Adrenal gland (tissue), 12 donors: ENCODE data around the gene SCAPER. TPM values are rescaled to one million over a fixed set of nuclear protein-coding genes. Genes with fewer than 3 reads are reported as not detected.

ENCODE experiments used
- DNase-seq, 7 donors: peaks; one replicate each; pipeline ENCODE4 v3.0.0-alpha.2; 2019 to 2020
- H3K27ac ChIP-seq, 5 donors: fragments of 200-600 bp; sonication (generic) in 4 of 5; 1 replicate in 3 of 5; 2 replicates in 2 of 5; pipeline versions ENCODE4 v1.5.1 to v1.8.0; 2016 to 2020; ENCODE audit warnings: mild to moderate bottlenecking in 1 of 5
- H3K27me3 ChIP-seq: fragments of 200-600 bp; 2 replicates; pipeline ENCODE4 v1.8.0; 2021
- H3K36me3 ChIP-seq, 2 donors: fragments of 200-600 bp; replicated peaks in 1 of 2; 1 replicate in 1 of 2; 2 replicates in 1 of 2; pipeline versions ENCODE4 v1.5.1 to v1.8.0; 2018 to 2022
- H3K4me1 ChIP-seq, 2 donors: fragments of 200-600 bp; replicated peaks in 1 of 2; 1 replicate in 1 of 2; 2 replicates in 1 of 2; pipeline versions ENCODE4 v1.5.1 to v1.8.0; 2018 to 2021
- H3K4me3 ChIP-seq, 4 donors: fragments of 200-600 bp; sonication (generic) in 3 of 4; one replicate each; pipeline ENCODE4 v1.5.1; 2016 to 2018
- H3K9me3 ChIP-seq, 3 donors: fragments of 200-600 bp; sonication (generic) in 1 of 3; replicated peaks in 1 of 3; 1 replicate in 2 of 3; 2 replicates in 1 of 3; pipeline versions ENCODE4 v1.5.1 to v1.8.0; 2016 to 2021
- POLR2A ChIP-seq, 2 donors: fragments of 450-650 bp; IDR thresholded peaks; one replicate each; pipeline ENCODE4 v1.6.1; 2017; ENCODE audit warnings: antibody characterized with exemption in 2 of 2, mild to moderate bottlenecking in 2 of 2, moderate library complexity in 1 of 2
- WGBS, 4 donors: extraction: QIAGEN DNeasy Blood & Tissue Kit in 2 of 4; methylation state at CpG; one replicate each; pipeline versions ENCODE4 v1.1.5 to v1.1.7; 2013 to 2017; 5-methylcytosine and 5-hydroxymethylcytosine counted together
- intact Hi-C, 2 donors: fragments of 100-400 bp; cut with DNase I; formaldehyde crosslinking; loops; one replicate each; pipeline versions ENCODE4 v1.14.1 to v1.15.0; 2022 to 2023
- polyA plus RNA-seq, 3 donors: library from polyadenylated mRNA; stranded (reverse); fragments of 200-250 nt in 2 of 3; fragments of 350-450 nt in 1 of 3; fragmentation: Illumina TruSeq in 1 of 3; extraction: RNeasy Lipid Tissue Mini Kit (QIAGEN cat#74804) in 1 of 3; gene quantifications; one replicate each; pipeline ENCODE4 v1.2.3, GENCODE V29; 2013 to 2014
- total RNA-seq, 9 donors: library from RNA; depleted of rRNA in 4 of 9; stranded (reverse); fragments of >200 nt in 4 of 9; fragments of 120-200 nt in 1 of 9; fragmentation: NEBNext Ultra II Directional in 1 of 9; extraction: Animal tissue kit (Norgen Biotek cat#: 25700) in 1 of 9; gene quantifications; one replicate each; pipeline versions ENCODE4 v1.1.0 to v1.2.4, GENCODE V29; 2013 to 2023
- TF ChIP-seq, protein P1 (sequence below), 6 experiments: fragments of 450-650 bp in 4 of 6; fragments of 200-600 bp in 2 of 6; sonication (generic) in 1 of 6; IDR thresholded peaks; 1 replicate in 5 of 6; 2 replicates in 1 of 6; pipeline versions ENCODE4 v1.5.1 to v1.8.0; 2016 to 2021; ENCODE audit warnings: antibody characterized with exemption in 6 of 6, mild to moderate bottlenecking in 2 of 6, moderate library complexity in 1 of 6
- donor health status: healthy with polysubstance abuse.
- donor health status: Bipolar disorder and iron deficiency.
- donor health status: DM: yes; HTN: yes; CAD: no.
- donor health status: DM: no; HTN: no; CAD: no.
- donor health status: DM: no; HTN: no; CAD: no.
- donor health status: DM: yes; HTN: yes; CAD: no.

Gene SCAPER
- total and polyA plus RNA-seq, 12 donors = 3.9 to 95.3 (median 24.1) TPM

DNA sequence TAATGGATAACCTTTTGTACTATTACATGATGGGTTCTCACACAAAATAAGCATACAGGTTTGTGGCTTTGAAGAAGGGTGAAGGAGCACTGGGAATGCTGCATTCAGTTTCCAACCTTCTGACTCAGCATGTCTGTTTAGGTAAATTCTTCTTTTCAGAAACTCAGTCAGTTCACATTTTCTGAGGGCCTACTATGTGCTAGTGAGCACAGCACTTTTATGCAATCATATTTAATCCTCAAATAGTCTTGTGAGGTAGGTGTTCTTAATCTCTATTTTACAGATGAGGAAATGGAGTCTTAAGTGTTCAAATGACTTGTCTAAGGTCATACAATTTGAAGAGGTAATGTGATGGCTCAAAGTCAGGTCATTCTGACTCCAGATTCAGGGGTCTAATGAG lies 527.4 kb downstream of the SCAPER start:
- no peak for TF ChIP-seq POLR2A (IDR thresholded peaks at IDR 0.05)
- TF ChIP-seq, protein P1, sequence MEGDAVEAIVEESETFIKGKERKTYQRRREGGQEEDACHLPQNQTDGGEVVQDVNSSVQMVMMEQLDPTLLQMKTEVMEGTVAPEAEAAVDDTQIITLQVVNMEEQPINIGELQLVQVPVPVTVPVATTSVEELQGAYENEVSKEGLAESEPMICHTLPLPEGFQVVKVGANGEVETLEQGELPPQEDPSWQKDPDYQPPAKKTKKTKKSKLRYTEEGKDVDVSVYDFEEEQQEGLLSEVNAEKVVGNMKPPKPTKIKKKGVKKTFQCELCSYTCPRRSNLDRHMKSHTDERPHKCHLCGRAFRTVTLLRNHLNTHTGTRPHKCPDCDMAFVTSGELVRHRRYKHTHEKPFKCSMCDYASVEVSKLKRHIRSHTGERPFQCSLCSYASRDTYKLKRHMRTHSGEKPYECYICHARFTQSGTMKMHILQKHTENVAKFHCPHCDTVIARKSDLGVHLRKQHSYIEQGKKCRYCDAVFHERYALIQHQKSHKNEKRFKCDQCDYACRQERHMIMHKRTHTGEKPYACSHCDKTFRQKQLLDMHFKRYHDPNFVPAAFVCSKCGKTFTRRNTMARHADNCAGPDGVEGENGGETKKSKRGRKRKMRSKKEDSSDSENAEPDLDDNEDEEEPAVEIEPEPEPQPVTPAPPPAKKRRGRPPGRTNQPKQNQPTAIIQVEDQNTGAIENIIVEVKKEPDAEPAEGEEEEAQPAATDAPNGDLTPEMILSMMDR (IDR thresholded peaks at IDR 0.05) = no peak
- intact Hi-C loops = no loop called here

DNA sequence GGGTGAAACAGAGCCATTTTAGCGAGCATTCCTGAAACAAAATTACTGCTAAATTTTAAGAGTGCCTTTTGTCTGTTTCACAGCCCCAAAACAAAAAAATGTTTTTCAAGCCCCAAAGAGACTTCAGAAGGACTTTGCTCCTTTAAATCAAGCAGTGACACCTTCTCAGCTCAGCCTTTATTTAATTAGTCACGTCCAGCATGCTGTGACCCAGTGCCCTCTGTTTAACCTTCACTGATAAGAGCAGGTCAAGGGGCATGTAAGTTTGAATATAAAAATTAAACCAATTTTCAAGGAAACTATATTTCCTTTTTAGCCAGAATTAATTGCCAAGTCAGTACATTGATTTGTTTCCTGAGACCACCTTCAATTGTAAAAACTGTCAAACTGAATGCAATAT lies 527.9 kb downstream of the SCAPER start:
- H3K4me1 ChIP-seq = no peaks in the 10 kb centered on the region
- 47 to 61% (median 58%) methylated on average over 2 of the region's 2 CpGs for WGBS, 4 donors
- intact Hi-C loops = no loop called here

More for the DNA sequence above, 527.4 kb downstream of the SCAPER start:
- H3K4me1 ChIP-seq = no peaks in the 10 kb centered on the region
- no peaks in the 10 kb centered on the region for H3K9me3 ChIP-seq
- no peaks in the 10 kb centered on the region for H3K36me3 ChIP-seq
- no peak overlapping the region for H3K4me3 ChIP-seq
- H3K27me3 ChIP-seq = no peaks in the 10 kb centered on the region
- DNase-seq = no peak
- no peak overlapping the region for H3K27ac ChIP-seq

DNA sequence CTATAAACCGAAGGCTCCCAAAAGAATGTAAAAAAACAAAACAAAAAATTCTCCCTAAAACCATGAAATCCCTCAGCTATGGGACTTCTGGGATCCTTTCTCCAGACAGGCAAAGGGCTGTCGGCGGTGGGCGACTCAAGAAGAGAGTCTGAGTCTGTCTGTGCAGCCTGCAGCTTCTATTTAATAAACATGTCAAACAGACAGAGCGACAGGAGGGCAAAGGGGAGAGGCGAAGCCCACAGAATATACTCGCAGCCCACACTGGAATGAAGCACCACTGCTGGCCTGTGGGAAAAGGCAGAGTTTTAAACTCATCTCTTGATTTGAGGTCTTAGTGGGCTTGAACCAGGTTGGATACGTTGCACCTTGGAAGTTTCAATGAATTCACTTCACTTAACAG lies 528.3 kb downstream of the SCAPER start:
- no peaks in the 10 kb centered on the region for H3K36me3 ChIP-seq
- intact Hi-C loops = no loop called here
- H3K27ac ChIP-seq = no peak overlapping the region
- H3K27me3 ChIP-seq = no peaks in the 10 kb centered on the region
- no peaks in the 10 kb centered on the region for H3K9me3 ChIP-seq
- 89 to 94% (median 90%) methylated on average over 8 of the region's 8 CpGs for WGBS, 4 donors
- H3K4me3 ChIP-seq = no peak overlapping the region
- no peak for TF ChIP-seq POLR2A (IDR thresholded peaks at IDR 0.05)
- TF ChIP-seq, protein P1 (IDR thresholded peaks at IDR 0.05) = no peak
- no peak for DNase-seq
- H3K4me1 ChIP-seq = no peaks in the 10 kb centered on the region

More for the DNA sequence above, 527.9 kb downstream of the SCAPER start:
- no peak for TF ChIP-seq POLR2A (IDR thresholded peaks at IDR 0.05)
- TF ChIP-seq, protein P1 (IDR thresholded peaks at IDR 0.05) = no peak
- Histone ChIP-seq H3K9me3 (no peaks in the 10 kb centered on the region), H3K27me3 (no peaks in the 10 kb centered on the region), H3K27ac (no peak overlapping the region), H3K4me3 (no peak overlapping the region), H3K36me3 (no peaks in the 10 kb centered on the region)
- no peak for DNase-seq

DNA sequence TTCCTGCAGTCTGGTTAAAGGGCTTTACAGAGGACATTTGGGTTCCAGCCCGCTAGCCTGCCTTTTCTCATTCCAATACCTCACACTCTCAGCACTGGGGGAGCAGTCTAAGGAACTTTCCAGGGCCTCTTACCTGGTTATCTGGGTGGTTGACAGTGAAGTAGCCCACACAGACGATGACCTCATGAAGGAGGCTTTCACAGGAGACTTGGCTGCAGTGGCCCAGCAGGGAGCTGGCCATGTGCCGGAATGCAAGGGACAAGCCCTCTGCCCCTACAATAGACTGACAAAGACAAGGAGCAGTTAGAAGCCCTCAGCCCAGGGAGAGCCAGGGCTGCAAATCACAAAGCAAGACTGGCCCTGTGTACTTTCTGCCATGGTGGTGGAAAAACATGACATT lies 529.1 kb downstream of the SCAPER start:
- no peak overlapping the region for H3K4me3 ChIP-seq
- TF ChIP-seq POLR2A (IDR thresholded peaks at IDR 0.05) = no peak
- TF ChIP-seq, protein P1 (IDR thresholded peaks at IDR 0.05) = no peak
- no peaks in the 10 kb centered on the region for H3K9me3 ChIP-seq
- H3K36me3 ChIP-seq = no peaks in the 10 kb centered on the region
- DNase-seq = no peak
- no peak overlapping the region for H3K27ac ChIP-seq
- WGBS, 4 donors = 98 to 100% (median 99%) methylated on average over 1 to 3 of the region's 3 CpGs
- no peaks in the 10 kb centered on the region for H3K4me1 ChIP-seq
- H3K27me3 ChIP-seq = no peaks in the 10 kb centered on the region
- intact Hi-C loops = no loop called here
